HT1080 (cell line): ENCODE results near the gene MAN1A1. TPM values are rescaled to one million over a fixed set of nuclear protein-coding genes. Genes with fewer than 3 reads are reported as not detected.

Source experiments
- DNase-seq: peaks from one replicate; pipeline ENCODE4 v3.0.0-alpha.2; 2015; ENCODE audit warnings: low read depth
- total RNA-seq: library from RNA; depleted of rRNA; stranded (reverse); fragments of >200 nt; shearing (Covaris generic); gene quantifications from 2 replicates; pipeline ENCODE4 v1.2.3, GENCODE V29; 2014

The MAN1A1 gene
- total RNA-seq, 1 experiment from 2014 or later = 20.3 TPM

- no peak for DNase-seq
These were observed 23.1 kb downstream of the MAN1A1 start for GRCh38 chr6:119326291-119327005.

- no peak for DNase-seq
These were observed 23.8 kb downstream of the MAN1A1 start for GRCh38 chr6:119325559-119326265.

GRCh38 chr6:119324718-119325117 lies 24.8 kb downstream of the MAN1A1 start:
- no peak for DNase-seq

GRCh38 chr6:119323931-119324330 lies 25.6 kb downstream of the MAN1A1 start:
- no peak for DNase-seq

- peak; percentile 40 for DNase-seq
These were observed 26.1 kb downstream of the MAN1A1 start for GRCh38 chr6:119323478-119323877.

GRCh38 chr6:119322715-119323350 lies 26.7 kb downstream of the MAN1A1 start:
- DNase-seq = no peak

GRCh38 chr6:119322034-119322433 lies 27.5 kb downstream of the MAN1A1 start:
- DNase-seq = no peak

- no peak for DNase-seq
These were observed 29.9 kb downstream of the MAN1A1 start for GRCh38 chr6:119319694-119320093.

GRCh38 chr6:119318730-119319129 lies 30.8 kb downstream of the MAN1A1 start:
- DNase-seq = no peak

- DNase-seq = no peak
These were observed 31.4 kb downstream of the MAN1A1 start for GRCh38 chr6:119318176-119318575.

GRCh38 chr6:119317007-119317406 lies 32.6 kb downstream of the MAN1A1 start:
- no peak for DNase-seq

- DNase-seq = no peak
These were observed 34.7 kb downstream of the MAN1A1 start for GRCh38 chr6:119314885-119315272.

GRCh38 chr6:119313937-119314884 lies 35.4 kb downstream of the MAN1A1 start:
- DNase-seq = no peak

- DNase-seq = no peak
These were observed 36.7 kb downstream of the MAN1A1 start for GRCh38 chr6:119312875-119313338.

- DNase-seq = no peak
These were observed 37.1 kb downstream of the MAN1A1 start for GRCh38 chr6:119312441-119312840.

- no peak for DNase-seq
These were observed 37.9 kb downstream of the MAN1A1 start for GRCh38 chr6:119311514-119312142.

- DNase-seq = peak; percentile 41
These were observed 39.0 kb downstream of the MAN1A1 start for GRCh38 chr6:119310486-119311036.

GRCh38 chr6:119308991-119309657 lies 40.4 kb downstream of the MAN1A1 start:
- DNase-seq = no peak

GRCh38 chr6:119308048-119308570 lies 41.5 kb downstream of the MAN1A1 start:
- peak; percentile 80 for DNase-seq

- no peak for DNase-seq
These were observed 42.5 kb downstream of the MAN1A1 start for GRCh38 chr6:119307056-119307455.
